ENCODE results near the gene NNMT.

The NNMT gene

DNA sequence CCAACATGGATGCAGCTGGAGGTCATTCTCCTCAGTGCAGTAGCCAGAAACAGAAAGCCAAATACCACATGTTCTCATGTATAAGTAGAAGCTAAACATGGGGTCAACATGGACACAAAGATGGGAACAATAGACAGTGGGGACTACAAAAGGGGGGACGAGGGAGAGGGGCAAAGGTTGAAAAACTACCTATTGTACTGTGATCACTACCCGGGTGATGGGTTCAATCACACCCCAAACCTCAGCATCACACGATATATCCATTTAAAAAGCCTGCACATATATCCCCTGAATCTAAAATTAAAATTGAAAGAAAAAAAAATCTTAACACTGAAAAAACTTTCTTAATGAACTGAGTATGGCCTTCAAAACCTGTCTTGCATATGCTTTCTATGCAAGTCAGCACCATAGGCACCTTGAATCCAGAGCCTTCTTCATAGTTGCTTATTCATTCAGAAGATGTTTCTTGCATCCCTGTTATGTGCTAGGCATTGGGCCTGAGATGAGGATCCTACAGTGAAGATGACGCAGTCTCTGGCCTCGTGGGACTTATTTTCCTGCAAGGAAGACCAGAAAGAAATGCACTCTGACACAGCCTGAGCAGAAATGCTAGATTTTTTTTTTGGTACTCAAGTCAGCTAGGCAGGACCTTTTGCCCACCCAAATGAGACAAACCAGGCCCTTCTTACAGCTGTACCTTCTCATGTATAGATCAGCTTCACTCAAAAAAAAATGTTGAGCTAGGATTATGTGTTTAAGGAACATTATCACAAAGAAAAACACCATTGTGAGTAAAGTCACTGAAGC, 21.0 kb downstream of the NNMT start:
- DNase-seq (ENCODE audit: low read depth), result no peak

DNA sequence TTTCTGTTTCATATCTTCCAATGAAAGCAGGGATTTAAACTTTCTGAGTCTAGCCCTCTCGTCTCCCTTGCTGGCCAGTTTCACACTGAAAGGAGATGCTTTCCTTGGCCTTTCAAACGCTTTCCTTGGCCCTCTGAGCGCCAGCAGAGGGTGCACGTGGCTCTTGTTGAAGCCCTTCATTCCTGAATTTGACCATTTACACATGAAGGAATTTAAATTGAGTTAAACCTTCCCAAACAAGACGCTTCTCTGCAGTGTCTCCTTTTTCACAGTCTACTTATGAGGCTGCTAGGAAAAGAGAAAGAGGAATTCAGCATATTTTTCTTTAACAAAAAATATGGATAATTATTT, 21.6 kb downstream of the NNMT start:
- peak; percentile 40 for DNase-seq (ENCODE audit: low read depth)
- no peak overlapping the region for H3K4me3 ChIP-seq (ENCODE audit: low read length)
- TF ChIP-seq, protein P1, sequence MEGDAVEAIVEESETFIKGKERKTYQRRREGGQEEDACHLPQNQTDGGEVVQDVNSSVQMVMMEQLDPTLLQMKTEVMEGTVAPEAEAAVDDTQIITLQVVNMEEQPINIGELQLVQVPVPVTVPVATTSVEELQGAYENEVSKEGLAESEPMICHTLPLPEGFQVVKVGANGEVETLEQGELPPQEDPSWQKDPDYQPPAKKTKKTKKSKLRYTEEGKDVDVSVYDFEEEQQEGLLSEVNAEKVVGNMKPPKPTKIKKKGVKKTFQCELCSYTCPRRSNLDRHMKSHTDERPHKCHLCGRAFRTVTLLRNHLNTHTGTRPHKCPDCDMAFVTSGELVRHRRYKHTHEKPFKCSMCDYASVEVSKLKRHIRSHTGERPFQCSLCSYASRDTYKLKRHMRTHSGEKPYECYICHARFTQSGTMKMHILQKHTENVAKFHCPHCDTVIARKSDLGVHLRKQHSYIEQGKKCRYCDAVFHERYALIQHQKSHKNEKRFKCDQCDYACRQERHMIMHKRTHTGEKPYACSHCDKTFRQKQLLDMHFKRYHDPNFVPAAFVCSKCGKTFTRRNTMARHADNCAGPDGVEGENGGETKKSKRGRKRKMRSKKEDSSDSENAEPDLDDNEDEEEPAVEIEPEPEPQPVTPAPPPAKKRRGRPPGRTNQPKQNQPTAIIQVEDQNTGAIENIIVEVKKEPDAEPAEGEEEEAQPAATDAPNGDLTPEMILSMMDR (IDR thresholded peaks at IDR 0.05; ENCODE audit: insufficient read depth, low read depth, low read length, missing control alignments), result peak; percentile 56

More for the DNA sequence above, 21.0 kb downstream of the NNMT start:
- TF ChIP-seq, protein P1 (IDR thresholded peaks at IDR 0.05; ENCODE audit: insufficient read depth, low read depth, low read length, missing control alignments), result no peak
- H3K4me3 ChIP-seq (ENCODE audit: low read length), result no peak overlapping the region

- H3K4me3 ChIP-seq (ENCODE audit: low read length), result no peak overlapping the region
- TF ChIP-seq, protein P1 (IDR thresholded peaks at IDR 0.05; ENCODE audit: insufficient read depth, low read depth, low read length, missing control alignments), result no peak
- no peak for DNase-seq (ENCODE audit: low read depth)
These were observed 22.2 kb downstream of the NNMT start for GRCh38 chr11:114318361-114318760.

- no peak overlapping the region for H3K4me3 ChIP-seq (ENCODE audit: low read length)
- DNase-seq (ENCODE audit: low read depth), result no peak
- TF ChIP-seq, protein P1 (IDR thresholded peaks at IDR 0.05; ENCODE audit: insufficient read depth, low read depth, low read length, missing control alignments), result no peak
These were observed 23.6 kb downstream of the NNMT start for GRCh38 chr11:114319716-114320328.

DNA sequence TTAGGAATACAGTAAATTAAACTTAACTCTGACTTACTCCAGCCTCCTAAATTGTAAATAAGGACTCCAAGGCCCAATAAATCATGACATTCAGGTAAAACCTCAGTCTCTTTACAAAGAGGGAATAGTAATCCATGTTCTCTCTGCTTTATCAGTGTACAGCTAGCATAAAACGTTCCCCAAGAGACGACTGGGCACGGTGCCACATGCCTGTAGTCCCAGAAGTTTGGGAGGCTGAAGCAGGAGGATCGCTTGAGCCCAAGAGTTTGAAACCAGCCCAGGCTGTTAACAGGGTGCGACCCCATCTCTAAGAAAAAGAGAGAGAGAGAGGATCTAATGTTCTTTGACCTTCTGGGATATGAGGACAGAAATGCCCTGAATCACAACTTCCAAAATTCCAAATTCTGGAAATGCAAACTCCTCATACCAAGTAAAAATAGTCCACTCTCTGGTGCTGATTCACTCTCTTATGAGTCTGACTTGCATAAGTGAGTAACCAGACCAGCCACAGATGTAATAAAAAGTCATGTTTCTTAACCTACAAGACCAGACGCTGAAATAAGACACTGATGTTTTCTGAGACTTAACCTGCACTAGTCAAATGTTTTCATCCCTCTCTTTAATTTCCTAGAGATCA, 25.5 kb downstream of the NNMT start:
- no peak overlapping the region for H3K4me3 ChIP-seq (ENCODE audit: low read length)
- TF ChIP-seq, protein P1 (IDR thresholded peaks at IDR 0.05; ENCODE audit: insufficient read depth, low read depth, low read length, missing control alignments), result no peak
- peak; percentile 56 for DNase-seq (ENCODE audit: low read depth)

GRCh38 chr11:114322934-114323333, 26.7 kb downstream of the NNMT start:
- H3K4me3 ChIP-seq (ENCODE audit: low read length), result no peak overlapping the region
- TF ChIP-seq, protein P1 (IDR thresholded peaks at IDR 0.05; ENCODE audit: insufficient read depth, low read depth, low read length, missing control alignments), result no peak
- DNase-seq (ENCODE audit: low read depth), result no peak
